Heart right ventricle (tissue), 16 donors: ENCODE measurements around the gene RNH1. TPM values are rescaled to one million over a fixed set of nuclear protein-coding genes. Genes with fewer than 3 reads are reported as not detected.

Experiments used
- ATAC-seq, 8 donors: fragments of 200-7000 bp; cut with Tn5 transposase; one replicate each; pipeline ENCODE4 v1.9.1; 2020; ENCODE audit warnings: mild to moderate bottlenecking in 8 of 8, moderate library complexity in 8 of 8, moderate number of reproducible peaks in 1 of 8
- DNase-seq, 2 donors: peaks; one replicate each; pipeline ENCODE4 v3.0.0-alpha.2; 2020
- H3K27ac ChIP-seq, 10 donors: fragments of 200-600 bp; sonication (generic) in 2 of 10; one replicate each; pipeline versions ENCODE4 v1.5.0 to v1.8.0; 2020 to 2022; ENCODE audit warnings: mild to moderate bottlenecking in 3 of 10
- H3K27me3 ChIP-seq, 7 donors: fragments of 200-600 bp; one replicate each; pipeline ENCODE4 v1.8.0; 2021 to 2022; ENCODE audit warnings: mild to moderate bottlenecking in 2 of 7
- H3K36me3 ChIP-seq, 9 donors: fragments of 200-600 bp; sonication (generic) in 1 of 9; one replicate each; pipeline versions ENCODE4 v1.5.0 to v1.8.0; 2020 to 2022; ENCODE audit warnings: mild to moderate bottlenecking in 2 of 9
- H3K4me1 ChIP-seq, 9 donors: fragments of 200-600 bp; sonication (generic) in 1 of 9; one replicate each; pipeline versions ENCODE4 v1.5.0 to v1.8.0; 2020 to 2022; ENCODE audit warnings: mild to moderate bottlenecking in 4 of 9
- H3K4me3 ChIP-seq, 10 donors: fragments of 200-600 bp; sonication (generic) in 2 of 10; one replicate each; pipeline versions ENCODE4 v1.5.0 to v1.8.0; 2020 to 2022; ENCODE audit warnings: mild to moderate bottlenecking in 7 of 10, moderate library complexity in 2 of 10
- H3K9me3 ChIP-seq, 11 donors: fragments of 200-600 bp in 10 of 11; sonication (generic) in 2 of 11; one replicate each; pipeline versions ENCODE4 v1.5.0 to v1.8.0; 2013 to 2022; ENCODE audit warnings: mild to moderate bottlenecking in 2 of 11, control low read depth in 1 of 11, moderate library complexity in 1 of 11
- WGBS, 2 donors: extraction: QIAGEN DNeasy Blood & Tissue Kit; methylation state at CpG; one replicate each; pipeline ENCODE4 v1.1.7; 2013; ENCODE audit warnings: inconsistent platforms in 1 of 2; 5-methylcytosine and 5-hydroxymethylcytosine counted together
- intact Hi-C, 10 donors: fragments of 100-400 bp; cut with DNase I; formaldehyde crosslinking; loops; one replicate each; pipeline versions ENCODE4 v1.11.1 to v1.14.2; 2022
- polyA plus RNA-seq, 2 donors: library from polyadenylated mRNA; stranded (reverse); fragments of 200-250 nt; gene quantifications; one replicate each; pipeline ENCODE4 v1.2.3, GENCODE V29; 2013
- total RNA-seq, 10 donors: library from RNA; stranded (reverse); fragmentation: NEBNext Ultra II Directional in 3 of 10; extraction: Animal tissue kit (Norgen Biotek cat#: 25700) in 3 of 10; gene quantifications; one replicate each; pipeline versions ENCODE4 v1.2.1 to v1.2.4, GENCODE V29; 2021 to 2023
- TF ChIP-seq, protein P1 (sequence below), 9 donors: fragments of 200-600 bp; sonication (generic) in 2 of 9; IDR thresholded peaks; one replicate each; pipeline versions ENCODE4 v1.5.0 to v1.8.0; 2021 to 2022; ENCODE audit warnings: antibody characterized with exemption in 9 of 9, mild to moderate bottlenecking in 5 of 9, moderate library complexity in 1 of 9
- donor health status: Arrhythmogenic right ventricular cardiomyopathy.
- donor health status: ischemic (EF 13 %, LVEDD 7.1; RV severe dilation, severe dysfunction).
- donor health status: healthy with polysubstance abuse.
- donor health status: DM: no; HTN: yes; CAD: no.
- donor health status: DM: no; HTN: no; CAD: no.
- donor health status: ischemic (EF 25% LVEDD 6.9; RV normal size, moderate dysfunction).
- donor health status: ischemic (EF 25% LVEDD 5.7; RV mildly dilated, moderate dysfunction).
- donor health status: healthy.
- donor health status: DM: yes; HTN: yes; CAD: no.
- donor health status: Ischemic cardiomyopathy.
- donor health status: ischemic (EF 35%, LVEDD 5.7; RV mildly dilated, moderate dysfunction).
- donor health status: nonischemic (EF 11% LVEDD 7.7; RV severe dilation, severe dysfunction).
- donor health status: DM: yes; HTN: yes; CAD: no.
- donor health status: PGD.
- donor health status: ischemic (EF 29% LVEDD 5.4; RV normal size, mild dysfunction).
- donor health status: nonischemic (EF 23%, LVEDD 6.1; RV moderate dilation, normal function).

Gene RNH1
- total and polyA plus RNA-seq, 12 donors, result 37.4 to 221 (median 153) TPM

GRCh38 chr11:452203-452744 lies 54.8 kb downstream of the RNH1 start:
- DNase-seq (no peak), ATAC-seq (no peak)
- Histone ChIP-seq H3K9me3 (no peaks in the 10 kb centered on the region), H3K4me3 (no peak overlapping the region), H3K4me1 (peaks cover 19 to 54% (median 36%) of the 10 kb centered on the region in 9 donors), H3K36me3 (peaks cover 0 to 37% (median 3%) of the 10 kb centered on the region in 9 donors), H3K27me3 (no peaks in the 10 kb centered on the region), H3K27ac (no peak overlapping the region)
- intact Hi-C loops, result loop anchor here in 6 of 10 donors (5.0 to 10.0 kb wide), 5 partner anchors 45 to 150 kb away; partner anchors contain the start of gene RNH1 (in 3 of the 6)
- TF ChIP-seq, protein P1, sequence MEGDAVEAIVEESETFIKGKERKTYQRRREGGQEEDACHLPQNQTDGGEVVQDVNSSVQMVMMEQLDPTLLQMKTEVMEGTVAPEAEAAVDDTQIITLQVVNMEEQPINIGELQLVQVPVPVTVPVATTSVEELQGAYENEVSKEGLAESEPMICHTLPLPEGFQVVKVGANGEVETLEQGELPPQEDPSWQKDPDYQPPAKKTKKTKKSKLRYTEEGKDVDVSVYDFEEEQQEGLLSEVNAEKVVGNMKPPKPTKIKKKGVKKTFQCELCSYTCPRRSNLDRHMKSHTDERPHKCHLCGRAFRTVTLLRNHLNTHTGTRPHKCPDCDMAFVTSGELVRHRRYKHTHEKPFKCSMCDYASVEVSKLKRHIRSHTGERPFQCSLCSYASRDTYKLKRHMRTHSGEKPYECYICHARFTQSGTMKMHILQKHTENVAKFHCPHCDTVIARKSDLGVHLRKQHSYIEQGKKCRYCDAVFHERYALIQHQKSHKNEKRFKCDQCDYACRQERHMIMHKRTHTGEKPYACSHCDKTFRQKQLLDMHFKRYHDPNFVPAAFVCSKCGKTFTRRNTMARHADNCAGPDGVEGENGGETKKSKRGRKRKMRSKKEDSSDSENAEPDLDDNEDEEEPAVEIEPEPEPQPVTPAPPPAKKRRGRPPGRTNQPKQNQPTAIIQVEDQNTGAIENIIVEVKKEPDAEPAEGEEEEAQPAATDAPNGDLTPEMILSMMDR (IDR thresholded peaks at IDR 0.05), result no peak
- WGBS, 2 donors, result 88 to 93% methylated on average over 12 of the region's 12 CpGs

- H3K27ac ChIP-seq, result peak overlapping the region in 2 of 10 donors; percentile 95
- H3K27me3 ChIP-seq, result no peaks in the 10 kb centered on the region
- no peaks in the 10 kb centered on the region for H3K9me3 ChIP-seq
- DNase-seq (no peak), ATAC-seq (no peak)
- peak overlapping the region in 6 of 10 donors; percentile 94 to 98 (median 96) for H3K4me3 ChIP-seq
- TF ChIP-seq, protein P1 (IDR thresholded peaks at IDR 0.05), result no peak
- WGBS, 2 donors, result 88 to 89% methylated on average over 14 of the region's 14 CpGs
- H3K4me1 ChIP-seq, result peaks cover 19 to 54% (median 36%) of the 10 kb centered on the region in 9 donors
- intact Hi-C loops, result loop anchor here in 7 of 10 donors (2.0 to 10.0 kb wide), 6 partner anchors 46 to 149 kb away; partner anchors contain the start of gene RNH1 (in 4 of the 7)
- H3K36me3 ChIP-seq, result peaks cover 0 to 32% (median 3%) of the 10 kb centered on the region in 9 donors
Measured at GRCh38 chr11:451738-452137, 55.3 kb downstream of the RNH1 start.

DNA sequence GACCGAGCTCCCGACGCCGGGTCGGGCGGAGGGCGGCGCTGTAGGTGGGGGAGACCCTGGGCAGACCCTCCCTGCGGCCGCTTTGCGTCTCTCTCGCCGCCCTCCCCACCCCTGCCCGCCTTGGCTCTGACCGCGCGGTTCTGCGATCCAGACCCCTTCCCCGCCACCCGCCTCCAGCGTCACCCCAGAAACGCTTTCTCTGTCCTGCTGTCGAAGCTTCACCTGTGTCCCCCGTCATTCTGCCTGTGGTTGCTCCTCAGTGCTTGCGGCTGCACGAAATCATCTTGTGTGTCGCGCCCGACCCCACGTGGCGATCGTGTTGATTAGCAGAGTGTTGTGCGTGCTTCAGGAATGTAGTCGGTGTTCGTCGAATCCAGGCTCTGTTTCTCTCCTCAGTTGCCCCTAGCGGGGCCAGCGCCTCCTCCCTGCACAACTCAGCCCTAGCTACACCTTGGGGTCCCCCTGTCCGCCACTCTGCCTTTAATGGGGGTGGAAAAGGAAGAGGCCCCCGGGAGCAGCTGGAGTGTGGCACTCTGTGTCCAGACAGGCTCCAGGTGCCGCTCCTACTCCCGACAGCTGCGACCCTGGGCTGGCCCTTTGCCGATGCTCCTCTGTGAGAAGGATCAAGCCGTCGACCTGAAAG lies 56.1 kb downstream of the RNH1 start:
- ATAC-seq, result peak in 1 of 8 donors; percentile 3
- TF ChIP-seq, protein P1 (IDR thresholded peaks at IDR 0.05), result peak in 6 of 9 donors; percentile 11 to 37 (median 28)
- Histone ChIP-seq H3K4me3 (peak overlapping the region; percentile 72 to 100 (median 96)), H3K27ac (peak overlapping the region; percentile 41 to 96 (median 90)), H3K4me1 (peaks cover 19 to 53% (median 36%) of the 10 kb centered on the region in 9 donors), H3K27me3 (no peaks in the 10 kb centered on the region), H3K9me3 (no peaks in the 10 kb centered on the region), H3K36me3 (peaks cover 0 to 28% (median 3%) of the 10 kb centered on the region in 9 donors)
- DNase-seq, result peak in 1 of 2 donors; percentile 42
- 3 to 4% methylated on average over 46 of the region's 46 CpGs for WGBS, 2 donors
- intact Hi-C loops, result loop anchor here in 7 of 10 donors (2.0 to 10.0 kb wide), 6 partner anchors 46 to 149 kb away; partner anchors contain the start of gene RNH1 (in 4 of the 7)
